HepG2 (cell line): ENCODE measurements around the gene AGAP1. TPM values are rescaled to one million over a fixed set of nuclear protein-coding genes. Genes with fewer than 3 reads are reported as not detected.

Experiments used
- ATAC-seq: fragments of 200-7000 bp; cut with Tn5 transposase; 3 replicates; pipeline ENCODE4 v1.9.1; 2020; ENCODE audit warnings: mild to moderate bottlenecking, moderate library complexity
- BruUV-seq: library from RNA; stranded (reverse); fragments of 400-500 nt; replicated peaks from 2 replicates; lab custom pipeline; 2021; lab: Mats Ljungman, UMichigan
- CTCF ChIA-PET: fragments of 300-600 bp; formaldehyde crosslinking; extraction: SDS; loops from one replicate; lab custom pipeline; 2021; ENCODE audit warnings: low total read pairs, inconsistent platforms, low intra/inter-chr PET ratio; lab: Yijun Ruan, JAX
- POLR2A ChIA-PET: fragments of 350-600 bp; sonication (Branson Sonifier 250); formaldehyde crosslinking; loops from one replicate; lab custom pipeline; 2020; ENCODE audit warnings: antibody characterized with exemption, inconsistent platforms; lab: Yijun Ruan, JAX
- DNase-seq: peaks from one replicate; pipeline ENCODE4 v3.0.0-alpha.2; 2015; ENCODE audit warnings: low spot score
- FAIRE-seq: peaks from 3 replicates; lab custom pipeline; 2011; peaks lifted over from hg19 to GRCh38; lab: Jason Lieb, UNC
- H2AFZ ChIP-seq: one replicate; pipeline ENCODE4 v1.6.1; 2011; ENCODE audit warnings: low read length, inconsistent platforms
- H3K27ac ChIP-seq: fragments of 300-600 bp; 3 replicates; pipeline ENCODE4 v1.8.0; 2011; ENCODE audit warnings: mixed run types, mild to moderate bottlenecking, mixed read lengths, low read length, inconsistent platforms; ENCODE audit not compliant: insufficient read depth; ENCODE audit errors: extremely low read length
- H3K27me3 ChIP-seq, 2 experiments: fragments of 200-600 bp in 1 of 2; 2 replicates in 1 of 2; 3 replicates in 1 of 2; pipeline versions ENCODE4 v1.6.0 to v1.8.0; 2011; ENCODE audit warnings: low read length in 2 of 2, mild to moderate bottlenecking in 2 of 2, moderate library complexity in 2 of 2, inconsistent platforms in 1 of 2; ENCODE audit not compliant: insufficient read depth in 2 of 2, control insufficient read depth in 1 of 2
- H3K36me3 ChIP-seq, 2 experiments: fragments of 200-600 bp in 1 of 2; replicated peaks in 1 of 2; 2 replicates in 1 of 2; 3 replicates in 1 of 2; pipeline versions ENCODE4 v1.5.1 to v1.8.0; 2011; ENCODE audit warnings: low read length in 2 of 2, inconsistent platforms in 1 of 2; ENCODE audit not compliant: insufficient read depth in 2 of 2, control insufficient read depth in 1 of 2
- H3K4me1 ChIP-seq: 2 replicates; pipeline ENCODE4 v1.5.1; 2012; ENCODE audit warnings: low read length, inconsistent platforms; ENCODE audit not compliant: insufficient read depth
- H3K4me2 ChIP-seq: 2 replicates; pipeline ENCODE4 v1.6.0; 2011; ENCODE audit warnings: low read depth, low read length, inconsistent platforms
- H3K4me3 ChIP-seq, 3 experiments: fragments of 200-600 bp in 1 of 3; sonication (generic), shearing (Covaris generic) in 1 of 3; replicated peaks in 1 of 3; 2 replicates each; pipeline ENCODE4 v1.5.1; 2011 to 2016; ENCODE audit warnings: low read length in 3 of 3, inconsistent platforms in 2 of 3, low read depth in 2 of 3, mild to moderate bottlenecking in 2 of 3, control low read depth in 1 of 3, mixed read lengths in 1 of 3; ENCODE audit not compliant: insufficient read depth in 1 of 3
- H3K79me2 ChIP-seq: one replicate; pipeline ENCODE4 v1.6.1; 2011; ENCODE audit warnings: low read length, inconsistent platforms; ENCODE audit not compliant: insufficient read depth
- H3K9ac ChIP-seq: 2 replicates; pipeline ENCODE4 v1.6.0; 2011; ENCODE audit warnings: mild to moderate bottlenecking, low read depth, low read length, inconsistent platforms; ENCODE audit not compliant: insufficient read depth
- H3K9me3 ChIP-seq: 2 replicates; pipeline ENCODE4 v1.5.1; 2012; ENCODE audit warnings: mild to moderate bottlenecking, low read length
- H4K20me1 ChIP-seq: 2 replicates; pipeline ENCODE4 v1.6.0; 2011; ENCODE audit warnings: inconsistent platforms, mild to moderate bottlenecking, low read length, moderate library complexity; ENCODE audit not compliant: insufficient read depth
- GABPA ChIP-seq, 2 experiments: IDR thresholded peaks; 2 replicates each; pipeline ENCODE4 v1.6.1; 2011 to 2016; ENCODE audit warnings: low read depth in 2 of 2, low read length in 1 of 2, missing biosample characterization in 1 of 2, missing genetic modification characterization in 1 of 2
- MYPOP ChIP-seq: sonication (generic); formaldehyde crosslinking; IDR thresholded peaks from 2 replicates; pipeline ENCODE4 v1.8.1; 2023; ENCODE audit warnings: mild to moderate bottlenecking, moderate library complexity, missing genetic modification reagents
- NFKBIZ ChIP-seq: IDR thresholded peaks from 2 replicates; pipeline ENCODE4 v1.6.1; 2018; ENCODE audit warnings: missing genetic modification reagents, missing compliant biosample characterization
- PAWR ChIP-seq: sonication (generic); formaldehyde crosslinking; IDR thresholded peaks from 2 replicates; pipeline ENCODE4 v1.4.0; 2020; ENCODE audit warnings: missing genetic modification reagents, mild to moderate bottlenecking, borderline replicate concordance
- POGK ChIP-seq: sonication (generic); formaldehyde crosslinking; conservative IDR thresholded peaks from 2 replicates; pipeline ENCODE4 v1.8.0; 2022; ENCODE audit warnings: mild to moderate bottlenecking, moderate library complexity, missing genetic modification reagents
- PRPF4 ChIP-seq: fragments of 200-400 bp; formaldehyde crosslinking; IDR thresholded peaks from 2 replicates; pipeline ENCODE4 v1.6.1; 2016; ENCODE audit warnings: low read length, low read depth; ENCODE audit not compliant: poor library complexity, severe bottlenecking
- RARG ChIP-seq: sonication (generic); formaldehyde crosslinking; IDR thresholded peaks from 2 replicates; pipeline ENCODE4 v1.4.0; 2020; ENCODE audit warnings: low read depth, mild to moderate bottlenecking, missing genetic modification reagents
- RBM22 ChIP-seq: fragments of 200-400 bp; formaldehyde crosslinking; optimal IDR thresholded peaks from 2 replicates; pipeline ENCODE3; 2017; ENCODE audit warnings: mild to moderate bottlenecking, low read length, moderate library complexity
- RELA ChIP-seq: sonication (generic); formaldehyde crosslinking; IDR thresholded peaks from 2 replicates; pipeline ENCODE4 v1.4.0; 2020; ENCODE audit warnings: missing genetic modification reagents
- SMYD3 ChIP-seq: sonication (generic); formaldehyde crosslinking; IDR thresholded peaks from 2 replicates; pipeline ENCODE4 v1.8.1; 2023; ENCODE audit warnings: mild to moderate bottlenecking, missing genetic modification reagents
- ZFP82 ChIP-seq: sonication (generic); formaldehyde crosslinking; IDR thresholded peaks from 2 replicates; pipeline ENCODE4 v1.5.1; 2020; ENCODE audit warnings: mild to moderate bottlenecking, missing genetic modification reagents, borderline replicate concordance
- ZNF317 ChIP-seq: sonication (generic); formaldehyde crosslinking; IDR thresholded peaks from 2 replicates; pipeline ENCODE4 v1.5.0; 2020; ENCODE audit warnings: mild to moderate bottlenecking, missing genetic modification reagents
- WGBS: methylation state at CpG from one replicate; pipeline ENCODE4 v1.1.6; 2017; ENCODE audit warnings: low lambda C conversion rate; 5-methylcytosine and 5-hydroxymethylcytosine counted together
- in situ Hi-C: cut with HindIII; loops from 2 replicates; pipeline ENCODE4 v1.10.0; 2017; ENCODE audit warnings: low pct_unique_long_range_greater_than_20kb; ENCODE audit not compliant: extremely low pct_ligation_motif_present
- intact Hi-C: fragments of 100-400 bp; cut with micrococcal nuclease; formaldehyde crosslinking; loops from one replicate; pipeline ENCODE4 v1.10.0; 2022; ENCODE audit not compliant: unreplicated experiment
- polyA plus RNA-seq, 8 experiments: library from polyadenylated mRNA; depleted of rRNA in 3 of 8; stranded (reverse) in 7 of 8; unstranded in 1 of 8; fragments of >200 nt; fragmentation: Illumina TruSeq in 4 of 8; extraction: Trizol in 4 of 8; gene quantifications; 2 replicates each; pipeline versions ENCODE4 v1.2.1 to v1.2.3, GENCODE V29; 2011 to 2016; ENCODE audit warnings: low read depth in 4 of 8, missing spikeins in 1 of 8, mixed read lengths in 1 of 8; ENCODE audit not compliant: insufficient read depth in 1 of 8
- total RNA-seq, 5 experiments: library from RNA; depleted of rRNA; stranded (reverse); fragments of >200 nt; fragmentation: Illumina TruSeq; extraction: Trizol; gene quantifications; 2 replicates each; pipeline ENCODE4 v1.2.3, GENCODE V29; 2016; ENCODE audit warnings: low read depth in 1 of 5
- TF ChIP-seq, protein P1 (sequence below): IDR thresholded peaks from 2 replicates; pipeline ENCODE4 v1.6.1; 2012; ENCODE audit warnings: low read length, improper control_type of control experiment

The AGAP1 gene
- total and polyA plus RNA-seq, 2 of the 13 experiments (the other 11 are each of a cell fraction or from before 2014, with no cell fraction given) = 21.2 to 32.7 TPM

- Histone ChIP-seq H3K4me3 (no peak overlapping the region), H4K20me1 (peaks cover 44% of the 10 kb centered on the region; the same call in 1 of the 2 replicates), H3K9me3 (no peaks in the 10 kb centered on the region), H3K27me3 (no peaks in the 10 kb centered on the region), H3K4me1 (peaks cover 44% of the 10 kb centered on the region), H3K9ac (no peak overlapping the region), H3K4me2 (no peak overlapping the region), H2AFZ (no peak overlapping the region), H3K36me3 (no peaks in the 10 kb centered on the region), H3K79me2 (peaks cover 79% of the 10 kb centered on the region), H3K27ac (no peak overlapping the region)
- FAIRE-seq (no peak), ATAC-seq (no peak), DNase-seq (no peak)
- no TSS peak for BruUV-seq
- intact Hi-C loops (no loop called here), in situ Hi-C loops (no loop called here)
- CTCF ChIA-PET = no interaction called here
- WGBS = 97% methylated on average over 6 of the region's 6 CpGs
- POLR2A ChIA-PET = no interaction called here
- TF ChIP-seq PRPF4 (no peak), RELA (CRISPR knock-in tag) (no peak), ZNF317 (CRISPR knock-in tag) (no peak), RBM22 (no peak)
Observed at GRCh38 chr2:235554385-235554784, 60.5 kb downstream of the AGAP1 start.

DNA sequence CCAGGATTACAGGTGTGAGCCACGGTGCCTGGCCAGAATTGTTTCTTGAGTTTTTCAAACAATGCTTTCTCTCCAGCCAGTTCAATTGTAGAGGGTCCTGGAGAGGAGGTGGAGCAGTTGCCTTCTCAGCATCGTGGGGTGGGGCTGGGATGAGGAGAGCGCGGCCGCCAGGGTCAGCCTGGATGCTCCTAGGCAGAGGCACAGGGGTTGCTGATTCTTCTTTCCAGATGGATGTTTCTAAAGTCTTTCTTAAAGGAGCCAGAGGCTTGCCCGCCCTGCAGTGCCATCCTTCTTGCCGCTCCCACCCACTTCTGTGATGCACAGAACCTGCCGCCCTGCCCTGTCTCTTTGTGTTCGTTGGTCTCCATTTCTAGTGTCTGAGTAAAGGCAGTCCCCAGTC is 61.1 kb downstream of the AGAP1 start:
- Histone ChIP-seq H2AFZ (no peak overlapping the region), H3K4me2 (no peak overlapping the region), H3K27ac (no peak overlapping the region), H3K79me2 (peaks cover 79% of the 10 kb centered on the region), H3K9me3 (no peaks in the 10 kb centered on the region), H4K20me1 (peaks cover 44% of the 10 kb centered on the region; the same call in 1 of the 2 replicates), H3K4me3 (no peak overlapping the region), H3K27me3 (no peaks in the 10 kb centered on the region), H3K36me3 (no peaks in the 10 kb centered on the region), H3K9ac (no peak overlapping the region), H3K4me1 (peaks cover 44% of the 10 kb centered on the region)
- intact Hi-C loops = no loop called here
- WGBS = 96% methylated on average over 9 of the region's 9 CpGs
- in situ Hi-C loops = no loop called here
- ATAC-seq (no peak), FAIRE-seq (no peak), DNase-seq (no peak)
- ChIA-PET POLR2A (no interaction called here), CTCF (no interaction called here)
- no TSS peak for BruUV-seq
- TF ChIP-seq RARG (no peak), POGK (CRISPR knock-in tag) (no peak), NFKBIZ (no peak), MYPOP (CRISPR knock-in tag) (no peak), GABPA (IDR thresholded peaks at IDR 0.05; ENCODE audit: low read depth, low read length) (no peak), GABPA (CRISPR knock-in tag; IDR thresholded peaks at IDR 0.05; ENCODE audit: low read depth) (no peak), ZFP82 (CRISPR knock-in tag) (no peak), PAWR (CRISPR knock-in tag) (no peak), SMYD3 (CRISPR knock-in tag) (no peak)
- TF ChIP-seq, protein P1, sequence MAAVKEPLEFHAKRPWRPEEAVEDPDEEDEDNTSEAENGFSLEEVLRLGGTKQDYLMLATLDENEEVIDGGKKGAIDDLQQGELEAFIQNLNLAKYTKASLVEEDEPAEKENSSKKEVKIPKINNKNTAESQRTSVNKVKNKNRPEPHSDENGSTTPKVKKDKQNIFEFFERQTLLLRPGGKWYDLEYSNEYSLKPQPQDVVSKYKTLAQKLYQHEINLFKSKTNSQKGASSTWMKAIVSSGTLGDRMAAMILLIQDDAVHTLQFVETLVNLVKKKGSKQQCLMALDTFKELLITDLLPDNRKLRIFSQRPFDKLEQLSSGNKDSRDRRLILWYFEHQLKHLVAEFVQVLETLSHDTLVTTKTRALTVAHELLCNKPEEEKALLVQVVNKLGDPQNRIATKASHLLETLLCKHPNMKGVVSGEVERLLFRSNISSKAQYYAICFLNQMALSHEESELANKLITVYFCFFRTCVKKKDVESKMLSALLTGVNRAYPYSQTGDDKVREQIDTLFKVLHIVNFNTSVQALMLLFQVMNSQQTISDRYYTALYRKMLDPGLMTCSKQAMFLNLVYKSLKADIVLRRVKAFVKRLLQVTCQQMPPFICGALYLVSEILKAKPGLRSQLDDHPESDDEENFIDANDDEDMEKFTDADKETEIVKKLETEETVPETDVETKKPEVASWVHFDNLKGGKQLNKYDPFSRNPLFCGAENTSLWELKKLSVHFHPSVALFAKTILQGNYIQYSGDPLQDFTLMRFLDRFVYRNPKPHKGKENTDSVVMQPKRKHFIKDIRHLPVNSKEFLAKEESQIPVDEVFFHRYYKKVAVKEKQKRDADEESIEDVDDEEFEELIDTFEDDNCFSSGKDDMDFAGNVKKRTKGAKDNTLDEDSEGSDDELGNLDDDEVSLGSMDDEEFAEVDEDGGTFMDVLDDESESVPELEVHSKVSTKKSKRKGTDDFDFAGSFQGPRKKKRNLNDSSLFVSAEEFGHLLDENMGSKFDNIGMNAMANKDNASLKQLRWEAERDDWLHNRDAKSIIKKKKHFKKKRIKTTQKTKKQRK = no peak
